GM21737 (cell line): ENCODE results near the gene HIPK2.
"Not testable (repeated sequence)": the region's sequence is repeated elsewhere in the genome, so short reads cannot be mapped to it uniquely, and the experiment has no call there.

Experiments
- ATAC-seq: cut with Tn5 transposase; IDR thresholded peaks from one replicate; pipeline ENCODE4 v1.9.1; 2021; ENCODE audit warnings: mild to moderate bottlenecking, moderate library complexity; ENCODE audit not compliant: unreplicated experiment

Gene HIPK2

GRCh38 chr7:139557857-139558581 lies 219.8 kb downstream of the HIPK2 start:
- no peak for ATAC-seq

- ATAC-seq: not testable (repeated sequence)
Measured at GRCh38 chr7:139553991-139554700, 223.7 kb downstream of the HIPK2 start.

- no peak for ATAC-seq
Measured at GRCh38 chr7:139548302-139549028, 229.3 kb downstream of the HIPK2 start.

GRCh38 chr7:139544645-139545044 lies 233.2 kb downstream of the HIPK2 start:
- no peak for ATAC-seq

GRCh38 chr7:139543801-139544603 lies 233.8 kb downstream of the HIPK2 start:
- no peak for ATAC-seq

- no peak for ATAC-seq
Measured at GRCh38 chr7:139542308-139543151, 235.3 kb downstream of the HIPK2 start.

GRCh38 chr7:139541600-139542307 lies 236.0 kb downstream of the HIPK2 start:
- no peak for ATAC-seq

- no peak for ATAC-seq
Measured at GRCh38 chr7:139540203-139540602, 237.6 kb downstream of the HIPK2 start.

GRCh38 chr7:139538881-139539635 lies 238.7 kb downstream of the HIPK2 start:
- no peak for ATAC-seq

- ATAC-seq: no peak
Measured at GRCh38 chr7:139536152-139536551, 241.6 kb downstream of the HIPK2 start.

- no peak for ATAC-seq
Measured at GRCh38 chr7:139534966-139535651, 242.7 kb downstream of the HIPK2 start.

- no peak for ATAC-seq
Measured at GRCh38 chr7:139534096-139534495, 243.7 kb downstream of the HIPK2 start.

GRCh38 chr7:139532636-139533155 lies 245.1 kb downstream of the HIPK2 start:
- ATAC-seq: no peak

- ATAC-seq: no peak
Measured at GRCh38 chr7:139531094-139531493, 246.7 kb downstream of the HIPK2 start.

- no peak for ATAC-seq
Measured at GRCh38 chr7:139526578-139527544, 250.9 kb downstream of the HIPK2 start.

- no peak for ATAC-seq
Measured at GRCh38 chr7:139525750-139526149, 252.0 kb downstream of the HIPK2 start.

- no peak for ATAC-seq
Measured at GRCh38 chr7:139525239-139525638, 252.6 kb downstream of the HIPK2 start.
